Liver (tissue), 9 donors: ENCODE results near the gene MYOF. TPM values are rescaled to one million over a fixed set of nuclear protein-coding genes. Genes with fewer than 3 reads are reported as not detected.
A peak's percentile ranks its signal among the peaks of the same experiment; 100 is the strongest.

ENCODE experiments used
- DNase-seq: peaks from one replicate; pipeline ENCODE4 v3.0.0-alpha.2; 2017; ENCODE audit warnings: low spot score
- H3K27ac ChIP-seq, 2 donors: one replicate each; pipeline ENCODE4 v1.7.0; 2013; ENCODE audit warnings: inconsistent platforms in 2 of 2, low read length in 2 of 2, control low read depth in 1 of 2, low read depth in 1 of 2, mild to moderate bottlenecking in 1 of 2
- H3K27me3 ChIP-seq, 4 donors: one replicate each; pipeline versions ENCODE4 v1.6.1 to v1.7.0; 2013; ENCODE audit warnings: low read length in 3 of 4, inconsistent platforms in 1 of 4, mild to moderate bottlenecking in 1 of 4, moderate library complexity in 1 of 4; ENCODE audit not compliant: control insufficient read depth in 4 of 4, insufficient read depth in 4 of 4
- H3K36me3 ChIP-seq, 4 donors: one replicate each; pipeline versions ENCODE4 v1.6.1 to v1.7.0; 2013; ENCODE audit warnings: low read length in 3 of 4, mild to moderate bottlenecking in 3 of 4, low read depth in 1 of 4, moderate library complexity in 1 of 4; ENCODE audit not compliant: control insufficient read depth in 4 of 4, insufficient read depth in 3 of 4
- H3K4me1 ChIP-seq, 4 donors: one replicate each; pipeline versions ENCODE4 v1.6.1 to v1.7.0; 2013; ENCODE audit warnings: low read length in 3 of 4, mild to moderate bottlenecking in 3 of 4, moderate library complexity in 1 of 4; ENCODE audit not compliant: control insufficient read depth in 4 of 4, insufficient read depth in 4 of 4
- H3K4me3 ChIP-seq, 3 donors: one replicate each; pipeline versions ENCODE4 v1.6.1 to v1.7.0; 2013; ENCODE audit warnings: low read length in 3 of 3, control low read depth in 1 of 3, low read depth in 1 of 3, mild to moderate bottlenecking in 1 of 3
- H3K9ac ChIP-seq, 2 donors: one replicate each; pipeline ENCODE4 v1.7.0; 2013; ENCODE audit warnings: low read length in 2 of 2, mild to moderate bottlenecking in 2 of 2, moderate library complexity in 2 of 2, control low read depth in 1 of 2, low read depth in 1 of 2
- H3K9me3 ChIP-seq, 4 donors: one replicate each; pipeline versions ENCODE4 v1.6.1 to v1.7.0; 2013; ENCODE audit warnings: low read length in 3 of 4; ENCODE audit not compliant: control insufficient read depth in 4 of 4
- EGR1 ChIP-seq, 2 donors: IDR thresholded peaks; 2 replicates each; pipeline ENCODE4 v1.6.1; 2016 to 2018; ENCODE audit warnings: antibody characterized with exemption in 2 of 2, low read depth in 2 of 2
- FOXA1 ChIP-seq: IDR thresholded peaks from 2 replicates; pipeline ENCODE4 v1.6.1; 2016; ENCODE audit warnings: antibody characterized with exemption
- FOXA2 ChIP-seq: IDR thresholded peaks from 2 replicates; pipeline ENCODE4 v1.6.1; 2016; ENCODE audit warnings: antibody characterized with exemption
- GABPA ChIP-seq, 2 donors: IDR thresholded peaks in 1 of 2; conservative IDR thresholded peaks in 1 of 2; 2 replicates each; pipeline ENCODE4 v1.6.1; 2016; ENCODE audit warnings: antibody characterized with exemption in 2 of 2, mild to moderate bottlenecking in 1 of 2, moderate library complexity in 1 of 2
- HNF4A ChIP-seq, 2 donors: conservative IDR thresholded peaks; 2 replicates each; pipeline ENCODE4 v1.6.1; 2016; ENCODE audit warnings: antibody characterized with exemption in 2 of 2, mild to moderate bottlenecking in 2 of 2
- HNF4G ChIP-seq: IDR thresholded peaks from 2 replicates; pipeline ENCODE4 v1.6.1; 2016; ENCODE audit warnings: antibody characterized with exemption
- JUND ChIP-seq, 2 donors: IDR thresholded peaks; 2 replicates each; pipeline ENCODE4 v1.6.1; 2016; ENCODE audit warnings: antibody characterized with exemption in 2 of 2
- NR2F2 ChIP-seq: IDR thresholded peaks from 2 replicates; pipeline ENCODE4 v1.6.1; 2016; ENCODE audit warnings: antibody characterized with exemption
- RAD21 ChIP-seq, 2 donors: IDR thresholded peaks; 2 replicates each; pipeline ENCODE4 v1.6.1; 2016; ENCODE audit warnings: antibody characterized with exemption in 2 of 2, mild to moderate bottlenecking in 2 of 2
- RXRA ChIP-seq, 2 donors: IDR thresholded peaks; 2 replicates each; pipeline ENCODE4 v1.6.1; 2017 to 2018; ENCODE audit warnings: antibody characterized with exemption in 2 of 2, mild to moderate bottlenecking in 1 of 2
- SP1 ChIP-seq: IDR thresholded peaks from 2 replicates; pipeline ENCODE4 v1.6.1; 2018; ENCODE audit warnings: antibody characterized with exemption, mild to moderate bottlenecking
- TAF1 ChIP-seq: conservative IDR thresholded peaks from 2 replicates; pipeline ENCODE4 v1.6.1; 2016; ENCODE audit warnings: antibody characterized with exemption, mild to moderate bottlenecking
- YY1 ChIP-seq: IDR thresholded peaks from 2 replicates; pipeline ENCODE4 v1.6.1; 2016; ENCODE audit warnings: antibody characterized with exemption, mild to moderate bottlenecking
- WGBS: extraction: QIAGEN DNeasy Blood & Tissue Kit; methylation state at CpG from one replicate; pipeline ENCODE4 v1.1.7; 2013; 5-methylcytosine and 5-hydroxymethylcytosine counted together
- polyA plus RNA-seq, 2 donors: library from polyadenylated mRNA; stranded (reverse) in 1 of 2; unstranded in 1 of 2; fragments of 200-250 nt in 1 of 2; fragments of >200 nt in 1 of 2; fragmentation: Nextera tagmentation in 1 of 2; extraction: Ambion mirVana in 1 of 2; gene quantifications; one replicate each; pipeline versions ENCODE4 v1.2.1 to v1.2.3, GENCODE V29; 2013 to 2015
- total RNA-seq, 2 donors: library from RNA; depleted of rRNA; stranded (reverse); fragments of >200 nt; gene quantifications; one replicate each; pipeline ENCODE4 v1.2.3, GENCODE V29; 2014
- TF ChIP-seq, protein P1 (sequence below): IDR thresholded peaks from 2 replicates; pipeline ENCODE4 v1.6.1; 2016; ENCODE audit warnings: antibody characterized with exemption
- TF ChIP-seq, protein P2 (sequence below): IDR thresholded peaks from 2 replicates; pipeline ENCODE4 v1.6.1; 2016; ENCODE audit warnings: antibody characterized with exemption, mild to moderate bottlenecking
- TF ChIP-seq, protein P3 (sequence below): fragments of 150-350 bp; IDR thresholded peaks from 2 replicates; pipeline ENCODE4 v1.5.1; 2017; ENCODE audit warnings: improper control_type of control experiment, low read depth, low read length; ENCODE audit not compliant: missing input control
- TF ChIP-seq, protein P4 (sequence below): IDR thresholded peaks from 2 replicates; pipeline ENCODE4 v1.6.1; 2016; ENCODE audit warnings: antibody characterized with exemption
- TF ChIP-seq, protein P5 (sequence below): IDR thresholded peaks from 2 replicates; pipeline ENCODE4 v1.6.1; 2016; ENCODE audit warnings: antibody characterized with exemption
- donor health status: healthy.
- donor health status: healthy.
- donor health status: healthy.
- donor health status: healthy.
- donor health status: healthy.

Gene MYOF
- total and polyA plus RNA-seq, 4 donors = 0.89 to 5.7 (median 3.2) TPM

DNA sequence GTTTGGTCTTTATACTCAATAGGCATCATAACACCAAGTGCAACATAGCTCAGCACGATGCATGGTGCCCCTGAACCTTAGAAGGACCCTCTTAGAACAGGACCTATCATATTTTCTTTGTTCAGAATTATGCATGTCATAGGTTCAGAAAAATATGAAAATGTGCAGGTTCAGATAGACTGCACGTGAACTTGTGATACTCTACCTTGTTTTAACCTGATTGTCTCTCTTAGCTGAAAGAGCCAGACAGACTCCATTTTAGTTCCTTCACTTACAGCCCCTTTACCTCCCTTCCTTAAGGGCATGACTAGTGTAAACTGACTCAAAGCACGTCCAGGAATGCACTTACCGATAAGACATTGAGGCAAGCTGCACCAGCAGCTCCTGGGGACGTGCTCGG is 35.1 kb downstream of the MYOF start:
- TF ChIP-seq, protein P1, sequence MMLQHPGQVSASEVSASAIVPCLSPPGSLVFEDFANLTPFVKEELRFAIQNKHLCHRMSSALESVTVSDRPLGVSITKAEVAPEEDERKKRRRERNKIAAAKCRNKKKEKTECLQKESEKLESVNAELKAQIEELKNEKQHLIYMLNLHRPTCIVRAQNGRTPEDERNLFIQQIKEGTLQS = no peak
- no peaks in the 10 kb centered on the region for H3K9me3 ChIP-seq
- H3K36me3 ChIP-seq = no peaks in the 10 kb centered on the region
- no peak overlapping the region for H3K27ac ChIP-seq
- H3K27me3 ChIP-seq = no peaks in the 10 kb centered on the region
- DNase-seq = no peak
- H3K4me1 ChIP-seq = peaks cover 5 to 19% (median 12%) of the 10 kb centered on the region in 4 donors
- H3K9ac ChIP-seq = no peak overlapping the region
- no peak overlapping the region for H3K4me3 ChIP-seq
- WGBS = 80% methylated on average over 6 of the region's 6 CpGs

DNA sequence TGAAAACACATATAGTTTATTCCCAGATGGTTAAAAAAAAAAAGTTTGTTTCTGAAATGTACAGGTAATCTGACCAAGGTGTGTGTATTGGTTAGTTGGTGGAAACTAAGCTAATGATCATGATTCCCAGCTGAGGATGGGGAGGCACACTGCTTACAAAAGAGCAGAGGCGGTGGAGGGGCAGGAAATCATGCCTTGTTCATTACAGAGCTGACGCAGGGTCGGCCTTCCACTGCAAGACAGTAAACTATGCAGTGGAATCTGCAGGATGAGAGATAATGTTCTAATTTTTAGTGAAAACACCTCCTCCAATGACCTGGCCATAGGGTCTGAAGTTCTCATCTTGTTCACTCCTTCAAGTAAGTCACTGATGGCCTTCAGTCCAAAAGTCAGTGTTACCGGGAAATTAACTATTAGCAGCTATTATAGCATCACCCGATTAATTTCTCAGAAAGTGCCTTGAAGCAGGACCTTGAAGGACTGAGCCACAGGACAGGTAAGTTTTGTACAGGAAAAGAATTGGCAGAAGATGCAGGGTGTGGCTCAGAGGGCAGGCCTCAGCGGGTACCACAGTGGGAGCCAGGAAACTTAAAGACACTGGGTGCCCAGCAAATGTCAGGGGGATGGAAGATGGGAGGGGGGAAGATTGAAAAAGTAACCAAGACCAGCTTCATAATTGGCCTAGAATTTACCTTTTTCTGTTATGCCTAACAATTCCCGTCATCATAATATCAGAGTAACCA is 36.0 kb downstream of the MYOF start:
- TF ChIP-seq JUND (IDR thresholded peaks at IDR 0.05) = no peak

DNA sequence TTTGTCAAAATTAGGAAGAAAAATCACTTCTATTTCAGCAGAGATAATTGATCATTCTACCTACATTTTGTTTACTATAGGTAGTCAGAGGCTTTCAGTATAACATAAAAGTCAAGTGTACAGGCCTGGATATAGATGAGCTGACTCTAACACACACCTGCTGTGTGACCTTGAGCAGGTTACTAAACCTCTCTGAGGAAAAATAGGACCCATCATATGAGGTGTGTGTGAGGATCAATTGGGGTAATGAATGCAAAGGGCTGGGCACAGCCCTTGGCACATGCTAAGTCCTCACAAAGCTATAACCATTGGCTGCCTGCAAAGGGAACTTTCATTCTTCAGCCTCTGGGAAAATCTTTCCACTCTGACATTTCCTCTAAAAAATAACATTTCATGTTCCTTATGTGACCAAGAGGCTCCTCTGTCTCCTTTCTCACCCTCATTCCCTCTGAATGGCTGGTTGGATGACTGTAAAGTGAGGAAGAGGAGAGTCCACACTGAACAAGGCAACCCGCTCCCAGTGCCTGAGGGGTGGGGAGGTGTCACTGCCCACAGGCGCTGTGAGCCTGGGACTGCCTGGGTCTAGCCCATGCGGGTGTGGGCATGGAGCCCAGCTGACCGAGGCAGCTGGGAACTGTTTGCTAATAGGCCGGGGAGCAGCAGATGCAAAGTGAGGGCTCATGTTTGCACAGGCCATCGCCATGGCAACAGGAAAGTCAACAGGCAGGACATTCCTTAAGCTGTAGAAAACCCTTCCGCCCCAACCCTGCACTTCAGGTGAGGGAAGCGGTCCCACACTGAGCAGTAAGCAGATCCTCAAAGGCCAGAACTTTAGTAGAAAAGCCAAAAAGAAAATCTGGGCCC is 36.8 kb downstream of the MYOF start:
- peak overlapping the region in 1 of 2 donors; percentile 64 for H3K9ac ChIP-seq
- no peaks in the 10 kb centered on the region for H3K36me3 ChIP-seq
- 21% methylated on average over 8 of the region's 8 CpGs for WGBS
- peak overlapping the region; percentile 53 to 69 for H3K27ac ChIP-seq
- DNase-seq = peak; percentile 73
- no peaks in the 10 kb centered on the region for H3K27me3 ChIP-seq
- H3K9me3 ChIP-seq = no peaks in the 10 kb centered on the region
- TF ChIP-seq NR2F2 = no peak
- no peak for TF ChIP-seq TAF1
- TF ChIP-seq HNF4A (conservative IDR thresholded peaks at IDR 0.05) = peak in 1 of 2 donors; percentile 69
- TF ChIP-seq SP1 = peak; percentile 73
- no peak for TF ChIP-seq HNF4G
- TF ChIP-seq, protein P2, sequence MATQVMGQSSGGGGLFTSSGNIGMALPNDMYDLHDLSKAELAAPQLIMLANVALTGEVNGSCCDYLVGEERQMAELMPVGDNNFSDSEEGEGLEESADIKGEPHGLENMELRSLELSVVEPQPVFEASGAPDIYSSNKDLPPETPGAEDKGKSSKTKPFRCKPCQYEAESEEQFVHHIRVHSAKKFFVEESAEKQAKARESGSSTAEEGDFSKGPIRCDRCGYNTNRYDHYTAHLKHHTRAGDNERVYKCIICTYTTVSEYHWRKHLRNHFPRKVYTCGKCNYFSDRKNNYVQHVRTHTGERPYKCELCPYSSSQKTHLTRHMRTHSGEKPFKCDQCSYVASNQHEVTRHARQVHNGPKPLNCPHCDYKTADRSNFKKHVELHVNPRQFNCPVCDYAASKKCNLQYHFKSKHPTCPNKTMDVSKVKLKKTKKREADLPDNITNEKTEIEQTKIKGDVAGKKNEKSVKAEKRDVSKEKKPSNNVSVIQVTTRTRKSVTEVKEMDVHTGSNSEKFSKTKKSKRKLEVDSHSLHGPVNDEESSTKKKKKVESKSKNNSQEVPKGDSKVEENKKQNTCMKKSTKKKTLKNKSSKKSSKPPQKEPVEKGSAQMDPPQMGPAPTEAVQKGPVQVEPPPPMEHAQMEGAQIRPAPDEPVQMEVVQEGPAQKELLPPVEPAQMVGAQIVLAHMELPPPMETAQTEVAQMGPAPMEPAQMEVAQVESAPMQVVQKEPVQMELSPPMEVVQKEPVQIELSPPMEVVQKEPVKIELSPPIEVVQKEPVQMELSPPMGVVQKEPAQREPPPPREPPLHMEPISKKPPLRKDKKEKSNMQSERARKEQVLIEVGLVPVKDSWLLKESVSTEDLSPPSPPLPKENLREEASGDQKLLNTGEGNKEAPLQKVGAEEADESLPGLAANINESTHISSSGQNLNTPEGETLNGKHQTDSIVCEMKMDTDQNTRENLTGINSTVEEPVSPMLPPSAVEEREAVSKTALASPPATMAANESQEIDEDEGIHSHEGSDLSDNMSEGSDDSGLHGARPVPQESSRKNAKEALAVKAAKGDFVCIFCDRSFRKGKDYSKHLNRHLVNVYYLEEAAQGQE = peak; percentile 67
- TF ChIP-seq, protein P1 = no peak
- TF ChIP-seq, protein P3, sequence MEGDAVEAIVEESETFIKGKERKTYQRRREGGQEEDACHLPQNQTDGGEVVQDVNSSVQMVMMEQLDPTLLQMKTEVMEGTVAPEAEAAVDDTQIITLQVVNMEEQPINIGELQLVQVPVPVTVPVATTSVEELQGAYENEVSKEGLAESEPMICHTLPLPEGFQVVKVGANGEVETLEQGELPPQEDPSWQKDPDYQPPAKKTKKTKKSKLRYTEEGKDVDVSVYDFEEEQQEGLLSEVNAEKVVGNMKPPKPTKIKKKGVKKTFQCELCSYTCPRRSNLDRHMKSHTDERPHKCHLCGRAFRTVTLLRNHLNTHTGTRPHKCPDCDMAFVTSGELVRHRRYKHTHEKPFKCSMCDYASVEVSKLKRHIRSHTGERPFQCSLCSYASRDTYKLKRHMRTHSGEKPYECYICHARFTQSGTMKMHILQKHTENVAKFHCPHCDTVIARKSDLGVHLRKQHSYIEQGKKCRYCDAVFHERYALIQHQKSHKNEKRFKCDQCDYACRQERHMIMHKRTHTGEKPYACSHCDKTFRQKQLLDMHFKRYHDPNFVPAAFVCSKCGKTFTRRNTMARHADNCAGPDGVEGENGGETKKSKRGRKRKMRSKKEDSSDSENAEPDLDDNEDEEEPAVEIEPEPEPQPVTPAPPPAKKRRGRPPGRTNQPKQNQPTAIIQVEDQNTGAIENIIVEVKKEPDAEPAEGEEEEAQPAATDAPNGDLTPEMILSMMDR = no peak
- TF ChIP-seq FOXA1 = peak; percentile 99
- peak; percentile 41 to 84 for TF ChIP-seq RXRA (IDR thresholded peaks at IDR 0.05)
- TF ChIP-seq, protein P4, sequence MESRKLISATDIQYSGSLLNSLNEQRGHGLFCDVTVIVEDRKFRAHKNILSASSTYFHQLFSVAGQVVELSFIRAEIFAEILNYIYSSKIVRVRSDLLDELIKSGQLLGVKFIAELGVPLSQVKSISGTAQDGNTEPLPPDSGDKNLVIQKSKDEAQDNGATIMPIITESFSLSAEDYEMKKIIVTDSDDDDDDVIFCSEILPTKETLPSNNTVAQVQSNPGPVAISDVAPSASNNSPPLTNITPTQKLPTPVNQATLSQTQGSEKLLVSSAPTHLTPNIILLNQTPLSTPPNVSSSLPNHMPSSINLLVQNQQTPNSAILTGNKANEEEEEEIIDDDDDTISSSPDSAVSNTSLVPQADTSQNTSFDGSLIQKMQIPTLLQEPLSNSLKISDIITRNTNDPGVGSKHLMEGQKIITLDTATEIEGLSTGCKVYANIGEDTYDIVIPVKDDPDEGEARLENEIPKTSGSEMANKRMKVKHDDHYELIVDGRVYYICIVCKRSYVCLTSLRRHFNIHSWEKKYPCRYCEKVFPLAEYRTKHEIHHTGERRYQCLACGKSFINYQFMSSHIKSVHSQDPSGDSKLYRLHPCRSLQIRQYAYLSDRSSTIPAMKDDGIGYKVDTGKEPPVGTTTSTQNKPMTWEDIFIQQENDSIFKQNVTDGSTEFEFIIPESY = no peak
- TF ChIP-seq YY1 = peak; percentile 64
- TF ChIP-seq JUND (IDR thresholded peaks at IDR 0.05) = no peak
- peak in 1 of 2 donors; percentile 32 for TF ChIP-seq RAD21 (IDR thresholded peaks at IDR 0.05)
- no peak for TF ChIP-seq EGR1 (IDR thresholded peaks at IDR 0.05; ENCODE audit: low read depth in 2 of 2)
- no peak for TF ChIP-seq GABPA (IDR thresholded peaks at IDR 0.05 in 1 of 2, conservative IDR thresholded peaks at IDR 0.05 in 1 of 2)
- TF ChIP-seq FOXA2 = peak; percentile 99
- TF ChIP-seq, protein P5, sequence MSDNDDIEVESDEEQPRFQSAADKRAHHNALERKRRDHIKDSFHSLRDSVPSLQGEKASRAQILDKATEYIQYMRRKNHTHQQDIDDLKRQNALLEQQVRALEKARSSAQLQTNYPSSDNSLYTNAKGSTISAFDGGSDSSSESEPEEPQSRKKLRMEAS = peak; percentile 69
- H3K4me1 ChIP-seq = peaks cover 5 to 12% (median 9%) of the 10 kb centered on the region in 4 donors
- no peak overlapping the region for H3K4me3 ChIP-seq

More for the DNA sequence above, 36.0 kb downstream of the MYOF start:
- peaks cover 5 to 12% (median 9%) of the 10 kb centered on the region in 4 donors for H3K4me1 ChIP-seq
- H3K27ac ChIP-seq = peak overlapping the region; percentile 53 to 69
- WGBS = 87% methylated on average over 7 of the region's 7 CpGs
- H3K9ac ChIP-seq = no peak overlapping the region
- H3K36me3 ChIP-seq = no peaks in the 10 kb centered on the region
- no peak for DNase-seq
- H3K4me3 ChIP-seq = no peak overlapping the region
- no peaks in the 10 kb centered on the region for H3K27me3 ChIP-seq
- no peaks in the 10 kb centered on the region for H3K9me3 ChIP-seq
